GM23248 (cell line): ENCODE results near the gene CSRNP3.

Source experiments
- EZH2 ChIP-seq: fragments of 200-600 bp; sonication (generic); IDR thresholded peaks from 2 replicates; pipeline ENCODE4 v1.6.1; 2018; ENCODE audit warnings: antibody characterized with exemption, mild to moderate bottlenecking; ENCODE audit not compliant: insufficient read depth, poor library complexity, severe bottlenecking
- EZH2phosphoT487 ChIP-seq: fragments of 200-600 bp; sonication (generic); IDR thresholded peaks from 2 replicates; pipeline ENCODE4 v1.6.1; 2018; ENCODE audit warnings: antibody characterized with exemption, moderate library complexity, mild to moderate bottlenecking, low read depth; ENCODE audit not compliant: insufficient read depth

DNA sequence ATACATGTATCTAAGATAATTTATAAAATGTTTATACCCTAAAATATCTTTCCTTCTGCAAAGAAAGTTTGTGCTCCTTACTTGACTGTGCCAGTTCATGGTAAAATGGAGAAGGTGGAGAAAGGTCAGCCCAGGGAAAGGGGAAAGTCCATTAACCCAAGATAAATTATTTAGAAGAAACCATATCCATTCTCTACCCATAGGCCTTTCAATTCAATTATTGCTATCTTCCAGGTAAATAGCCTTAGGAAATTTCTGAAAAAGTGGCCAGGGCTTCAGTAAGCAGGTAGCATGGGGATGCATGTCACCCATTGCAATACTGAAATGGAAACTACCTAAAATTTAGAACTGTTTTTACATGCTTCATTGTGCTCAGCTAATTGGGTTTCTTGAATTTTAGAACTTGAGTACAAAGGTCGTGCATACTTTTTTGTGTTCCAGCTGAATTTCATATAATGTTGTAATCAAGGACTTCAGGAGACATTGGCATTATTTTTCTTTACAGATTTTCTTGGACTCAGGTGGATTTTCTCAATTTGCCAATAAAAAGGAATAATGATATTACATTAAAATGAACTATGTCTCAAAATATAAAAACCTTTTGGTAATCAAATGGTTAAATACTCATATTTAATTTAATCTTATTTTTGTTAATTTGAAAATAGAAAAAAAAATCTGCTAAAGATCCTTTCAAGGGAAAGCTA lies 124.9 kb downstream of the CSRNP3 start:
- no peak for TF ChIP-seq EZH2
- TF ChIP-seq EZH2phosphoT487: no peak
